ENCODE measurements around the gene ORC3. TPM values are rescaled to one million over a fixed set of nuclear protein-coding genes. Genes with fewer than 3 reads are reported as not detected.

Gene ORC3
- total RNA-seq, 1 experiment from 2014 or later, result 52.9 TPM

DNA sequence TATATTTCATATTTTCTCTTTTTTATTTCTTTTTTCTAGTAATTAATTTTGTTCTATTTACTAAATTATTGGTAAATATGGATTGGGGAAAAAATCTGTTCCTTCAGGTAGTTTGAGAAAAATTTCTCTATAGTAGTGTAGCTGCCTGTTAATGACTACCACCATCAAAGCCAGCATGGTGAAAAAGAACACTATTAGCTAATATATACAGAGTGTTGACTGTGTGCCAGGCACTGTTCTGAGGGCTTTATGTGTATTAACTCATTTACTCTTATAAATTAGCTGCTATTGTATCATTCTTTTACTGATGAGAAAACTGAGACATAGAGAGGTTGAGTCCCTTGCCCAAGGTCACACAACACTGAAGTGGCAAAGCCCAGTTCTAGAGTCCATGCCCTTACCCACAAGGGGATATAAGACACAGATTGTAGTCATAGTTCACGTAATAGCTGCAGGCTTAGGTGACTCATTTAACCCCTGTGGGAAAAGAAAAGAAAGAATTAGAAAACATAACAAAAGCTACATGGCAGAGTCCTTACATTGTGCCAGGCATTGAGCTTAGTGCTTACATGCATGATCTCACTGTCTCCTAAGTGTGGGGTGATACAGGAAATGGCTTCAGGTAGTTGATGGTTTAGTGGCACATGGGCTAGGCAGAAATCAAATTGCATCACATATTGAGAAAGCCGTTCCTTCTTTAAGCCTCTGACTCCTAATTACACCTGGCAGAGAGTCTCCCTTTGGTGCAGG is 124.3 kb downstream of the ORC3 start:
- Histone ChIP-seq H4K5ac (ENCODE audit: insufficient read length, low read depth, low read length) (no peak overlapping the region), H3K79me1 (ENCODE audit: insufficient read depth, low read depth, low read length, poor library complexity, severe bottlenecking) (no peaks in the 10 kb centered on the region), H3K27me3 (ENCODE audit: insufficient read depth, low read length) (no peaks in the 10 kb centered on the region), H3K4me1 (ENCODE audit: insufficient read depth, low read length) (no peaks in the 10 kb centered on the region), H3K4ac (ENCODE audit: low read depth, low read length) (no peak overlapping the region), H2BK5ac (ENCODE audit: insufficient read length, low read length) (no peak overlapping the region), H3K79me2 (ENCODE audit: insufficient read depth, low read length) (no peaks in the 10 kb centered on the region), H3K9ac (ENCODE audit: extremely low read depth, insufficient read length, low read length) (no peak overlapping the region), H3K4me2 (ENCODE audit: insufficient read depth, insufficient read length, low read length) (no peak overlapping the region), H3K23ac (ENCODE audit: insufficient read length, low read depth, low read length) (no peak overlapping the region), H3K9me3 (ENCODE audit: control insufficient read depth, low read depth, low read length) (no peaks in the 10 kb centered on the region), H2BK120ac (ENCODE audit: low read depth, low read length, poor library complexity, severe bottlenecking) (no peak overlapping the region), H2AFZ (ENCODE audit: low read length) (no peak overlapping the region), H3K18ac (ENCODE audit: insufficient read length, low read depth, low read length) (no peak overlapping the region), H2BK12ac (ENCODE audit: insufficient read length, low read depth, low read length) (no peak overlapping the region), H4K91ac (ENCODE audit: insufficient read length, low read depth, low read length) (no peak overlapping the region), H3K23me2 (ENCODE audit: insufficient read length, low read depth, low read length, poor library complexity, severe bottlenecking) (no peaks in the 10 kb centered on the region), H4K8ac (replicated peaks; ENCODE audit: insufficient read length, low read depth, low read length) (no peak overlapping the region), H2BK15ac (ENCODE audit: low read depth, low read length) (no peak overlapping the region), H3K14ac (ENCODE audit: insufficient read depth, low read length) (no peak overlapping the region), H3K27ac (ENCODE audit: insufficient read length, low read depth, low read length) (no peak overlapping the region), H3K56ac (ENCODE audit: insufficient read length, low read depth, low read length) (no peak overlapping the region), H4K20me1 (ENCODE audit: control insufficient read depth, insufficient read depth, insufficient read length) (no peaks in the 10 kb centered on the region), H2AK5ac (ENCODE audit: insufficient read length, low read length) (no peak overlapping the region), H2BK20ac (ENCODE audit: low read depth, low read length, poor library complexity, severe bottlenecking) (no peak overlapping the region), H3T11ph (ENCODE audit: low read length) (no peak overlapping the region)
- DNase-seq, result no peak
- H3K4me3 Mint-ChIP-seq, result no peak overlapping the region
- H3K27me3 Mint-ChIP-seq (ENCODE audit: low read depth), result no peaks in the 10 kb centered on the region
- H3K36me3 Mint-ChIP-seq (ENCODE audit: insufficient read depth in 1 of 3, low read depth in 3 of 3), result no peaks in the 10 kb centered on the region
- H3K9me3 Mint-ChIP-seq, result no peaks in the 10 kb centered on the region
- no CpG with 5 or more reads among the region's 2 CpGs for WGBS (ENCODE audit: extremely low coverage, insufficient read length, low lambda C conversion rate)
- TF ChIP-seq, protein P1, sequence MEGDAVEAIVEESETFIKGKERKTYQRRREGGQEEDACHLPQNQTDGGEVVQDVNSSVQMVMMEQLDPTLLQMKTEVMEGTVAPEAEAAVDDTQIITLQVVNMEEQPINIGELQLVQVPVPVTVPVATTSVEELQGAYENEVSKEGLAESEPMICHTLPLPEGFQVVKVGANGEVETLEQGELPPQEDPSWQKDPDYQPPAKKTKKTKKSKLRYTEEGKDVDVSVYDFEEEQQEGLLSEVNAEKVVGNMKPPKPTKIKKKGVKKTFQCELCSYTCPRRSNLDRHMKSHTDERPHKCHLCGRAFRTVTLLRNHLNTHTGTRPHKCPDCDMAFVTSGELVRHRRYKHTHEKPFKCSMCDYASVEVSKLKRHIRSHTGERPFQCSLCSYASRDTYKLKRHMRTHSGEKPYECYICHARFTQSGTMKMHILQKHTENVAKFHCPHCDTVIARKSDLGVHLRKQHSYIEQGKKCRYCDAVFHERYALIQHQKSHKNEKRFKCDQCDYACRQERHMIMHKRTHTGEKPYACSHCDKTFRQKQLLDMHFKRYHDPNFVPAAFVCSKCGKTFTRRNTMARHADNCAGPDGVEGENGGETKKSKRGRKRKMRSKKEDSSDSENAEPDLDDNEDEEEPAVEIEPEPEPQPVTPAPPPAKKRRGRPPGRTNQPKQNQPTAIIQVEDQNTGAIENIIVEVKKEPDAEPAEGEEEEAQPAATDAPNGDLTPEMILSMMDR (conservative IDR thresholded peaks at IDR 0.05), result no peak
- peaks cover 13 to 24% of the 10 kb centered on the region in 2 experiments for H3K4me1 Mint-ChIP-seq
- H3K27ac Mint-ChIP-seq, result peak overlapping the region in 1 of 3 experiments; percentile 83; a peak in 2 of 7 replicates

Other genes with a start within 250 kb of the ORC3 start
- gene C6orf163, start 245.3 kb upstream of the ORC3 start, total RNA-seq (2021), result 1.2 and 1.4 TPM in 2 replicates
- not detected in 2 replicates for gene CFAP206, start 182.2 kb upstream of the ORC3 start, total RNA-seq (2021)
- gene SLC35A1, start 117.2 kb upstream of the ORC3 start, total RNA-seq (2021), result 6.1 and 7.1 TPM in 2 replicates
- 44.4 and 45.1 TPM in 2 replicates for gene RARS2, start 148 bp upstream of the ORC3 start, total RNA-seq (2021)
- 75.7 and 75.9 TPM in 2 replicates for gene AKIRIN2, start 112.1 kb downstream of the ORC3 start, total RNA-seq (2021)